IgD-negative memory B cell (primary cell): Measurements from ENCODE around the gene VAMP4. TPM values are rescaled to one million over a fixed set of nuclear protein-coding genes. Genes with fewer than 3 reads are reported as not detected.

Source experiments
- H3K27ac Mint-ChIP-seq, 3 donors: one replicate each; pipeline ENCODE4 v1.8.0; 2020 to 2022; ENCODE audit warnings: mild to moderate bottlenecking in 3 of 3, mixed read lengths in 3 of 3, moderate library complexity in 1 of 3
- H3K27me3 Mint-ChIP-seq: one replicate; pipeline ENCODE4 v1.8.0; 2021; ENCODE audit warnings: mixed read lengths
- H3K36me3 Mint-ChIP-seq: one replicate; pipeline ENCODE4 v1.8.0; 2020; ENCODE audit warnings: mild to moderate bottlenecking, mixed read lengths
- H3K4me1 Mint-ChIP-seq, 3 donors: one replicate each; pipeline ENCODE4 v1.8.0; 2020 to 2022; ENCODE audit warnings: mixed read lengths in 3 of 3, mild to moderate bottlenecking in 1 of 3
- H3K4me3 Mint-ChIP-seq, 4 donors: one replicate each; pipeline ENCODE4 v1.8.0; 2020 to 2022; ENCODE audit warnings: mild to moderate bottlenecking in 4 of 4, mixed read lengths in 4 of 4, moderate library complexity in 3 of 4
- H3K9me3 Mint-ChIP-seq, 3 donors: one replicate each; pipeline ENCODE4 v1.8.0; 2020 to 2021; ENCODE audit warnings: mixed read lengths in 3 of 3, mild to moderate bottlenecking in 1 of 3
- polyA plus RNA-seq: library from polyadenylated mRNA; unstranded; fragments of 300-500 nt; fragmentation: Illumina TruSeq; gene quantifications from one replicate; pipeline ENCODE4 v1.2.3, GENCODE V29; 2021

VAMP4 gene
- polyA plus RNA-seq, 1 donor from 2014 or later: 19.5 TPM

DNA sequence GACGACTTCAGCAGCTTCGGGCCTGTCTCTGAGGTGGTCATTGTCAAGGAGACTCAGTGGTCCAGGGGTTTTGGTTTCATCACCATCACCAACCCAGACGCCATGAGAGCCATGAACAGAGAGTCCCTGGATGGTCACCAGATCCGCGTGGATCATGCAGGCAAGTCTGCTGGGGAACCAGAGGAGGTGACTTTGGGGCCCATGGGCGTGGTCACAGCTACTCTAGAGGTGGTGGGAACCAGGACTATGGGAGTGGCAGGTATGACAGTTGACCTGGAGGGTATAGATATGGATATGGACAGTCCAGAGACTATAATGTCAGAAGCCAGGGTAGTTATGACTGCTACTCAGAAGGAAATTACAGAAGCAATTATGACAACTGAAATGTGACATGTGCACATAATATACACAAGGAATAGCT lies 20.3 kb upstream of the VAMP4 start:
- Mint-ChIP-seq H3K9me3 (no peaks in the 10 kb centered on the region), H3K36me3 (no peaks in the 10 kb centered on the region), H3K4me1 (peaks cover 0 to 4% (median 0%) of the 10 kb centered on the region in 3 donors), H3K27ac (no peak overlapping the region), H3K27me3 (peaks cover 7% of the 10 kb centered on the region), H3K4me3 (no peak overlapping the region)

DNA sequence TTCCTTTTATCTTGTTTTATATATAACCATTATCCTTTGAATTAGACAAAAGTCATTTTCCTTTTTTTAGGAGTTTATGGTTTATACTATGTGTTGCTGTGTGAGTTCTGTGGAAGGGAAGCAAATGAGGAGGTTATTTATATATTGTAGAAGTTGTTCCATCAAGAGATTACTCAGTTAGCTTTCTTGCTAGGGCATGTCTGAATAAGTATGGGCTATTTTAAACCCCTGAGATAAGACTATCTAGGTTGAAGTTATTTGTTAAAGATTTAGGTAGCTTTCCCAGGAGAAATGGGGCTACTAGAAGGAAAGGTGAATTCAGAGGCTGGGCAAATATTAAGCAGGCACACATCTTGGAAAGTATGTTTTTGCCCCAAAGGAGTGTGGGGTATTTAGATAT lies 16.1 kb upstream of the VAMP4 start:
- H3K4me1 Mint-ChIP-seq: no peaks in the 10 kb centered on the region

DNA sequence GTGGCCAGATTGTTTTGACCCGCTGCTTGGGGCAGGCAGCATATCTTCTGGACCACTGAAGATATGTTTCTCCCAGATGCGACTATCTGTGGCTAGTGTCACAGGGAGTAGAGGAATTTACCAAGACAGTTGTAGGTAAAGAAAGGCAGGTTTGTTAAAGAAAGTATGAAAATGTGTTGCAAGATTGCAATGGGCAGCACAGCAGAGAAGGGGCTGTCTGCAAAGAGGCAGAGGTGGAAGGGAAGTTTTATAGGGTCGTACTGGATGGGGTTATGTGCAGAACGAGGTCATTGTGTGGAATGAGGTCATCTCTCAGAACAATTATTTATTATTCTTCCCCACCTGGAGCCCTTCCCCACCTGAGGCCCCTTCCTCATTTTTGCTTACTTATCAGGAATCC lies 15.0 kb upstream of the VAMP4 start:
- H3K27ac Mint-ChIP-seq: no peak overlapping the region

More for the DNA sequence above, 16.1 kb upstream of the VAMP4 start:
- Mint-ChIP-seq H3K36me3 (peaks cover 4% of the 10 kb centered on the region), H3K9me3 (no peaks in the 10 kb centered on the region), H3K27me3 (peaks cover 5% of the 10 kb centered on the region), H3K27ac (no peak overlapping the region), H3K4me3 (no peak overlapping the region)

DNA sequence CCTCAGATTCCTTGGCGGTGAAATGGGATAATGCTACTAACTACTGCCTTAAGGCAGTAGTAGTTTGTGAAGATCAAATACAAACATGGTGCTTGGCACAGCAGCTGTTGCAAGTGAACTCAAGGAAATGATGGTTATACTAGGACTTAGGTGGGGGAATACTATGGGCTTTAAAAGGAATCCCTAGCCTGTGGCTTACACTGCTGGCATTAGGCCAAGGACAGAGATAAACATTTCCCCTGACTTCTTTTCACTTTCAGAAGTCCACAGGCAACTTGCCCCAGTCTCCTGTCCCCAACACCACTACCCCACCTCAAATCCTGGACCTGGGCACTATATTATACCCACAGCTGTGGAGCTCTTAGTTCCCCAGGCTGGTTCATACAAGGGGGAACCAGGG lies 13.1 kb upstream of the VAMP4 start:
- Mint-ChIP-seq H3K4me3 (no peak overlapping the region), H3K27me3 (peaks cover 5% of the 10 kb centered on the region), H3K4me1 (no peaks in the 10 kb centered on the region), H3K36me3 (peaks cover 4% of the 10 kb centered on the region), H3K9me3 (no peaks in the 10 kb centered on the region), H3K27ac (no peak overlapping the region)

More for the DNA sequence above, 15.0 kb upstream of the VAMP4 start:
- Mint-ChIP-seq H3K9me3 (no peaks in the 10 kb centered on the region), H3K4me1 (no peaks in the 10 kb centered on the region), H3K36me3 (peaks cover 4% of the 10 kb centered on the region), H3K27me3 (peaks cover 5% of the 10 kb centered on the region), H3K4me3 (no peak overlapping the region)

DNA sequence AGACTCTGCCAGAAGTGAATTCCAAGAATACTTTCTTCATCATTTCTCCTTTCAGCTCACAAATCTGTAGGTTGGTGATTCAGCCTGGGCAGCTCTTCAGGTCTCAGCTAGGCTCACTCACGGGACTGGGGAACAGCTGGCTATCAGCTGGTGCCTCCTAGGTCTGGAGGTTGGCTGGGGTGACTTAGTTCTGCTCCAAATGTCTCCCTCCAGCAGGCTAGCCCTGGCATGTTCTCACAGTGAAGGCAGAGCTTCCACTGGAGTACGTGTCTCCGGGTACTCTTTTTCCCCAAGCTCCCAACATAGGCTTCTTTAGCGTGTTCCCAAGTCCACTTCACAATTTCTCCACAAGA lies 12.5 kb upstream of the VAMP4 start:
- H3K27ac Mint-ChIP-seq: no peak overlapping the region
- no peaks in the 10 kb centered on the region for H3K4me1 Mint-ChIP-seq
- H3K9me3 Mint-ChIP-seq: no peaks in the 10 kb centered on the region
- peaks cover 5% of the 10 kb centered on the region for H3K27me3 Mint-ChIP-seq
- H3K4me3 Mint-ChIP-seq: no peak overlapping the region
- peaks cover 4% of the 10 kb centered on the region for H3K36me3 Mint-ChIP-seq

DNA sequence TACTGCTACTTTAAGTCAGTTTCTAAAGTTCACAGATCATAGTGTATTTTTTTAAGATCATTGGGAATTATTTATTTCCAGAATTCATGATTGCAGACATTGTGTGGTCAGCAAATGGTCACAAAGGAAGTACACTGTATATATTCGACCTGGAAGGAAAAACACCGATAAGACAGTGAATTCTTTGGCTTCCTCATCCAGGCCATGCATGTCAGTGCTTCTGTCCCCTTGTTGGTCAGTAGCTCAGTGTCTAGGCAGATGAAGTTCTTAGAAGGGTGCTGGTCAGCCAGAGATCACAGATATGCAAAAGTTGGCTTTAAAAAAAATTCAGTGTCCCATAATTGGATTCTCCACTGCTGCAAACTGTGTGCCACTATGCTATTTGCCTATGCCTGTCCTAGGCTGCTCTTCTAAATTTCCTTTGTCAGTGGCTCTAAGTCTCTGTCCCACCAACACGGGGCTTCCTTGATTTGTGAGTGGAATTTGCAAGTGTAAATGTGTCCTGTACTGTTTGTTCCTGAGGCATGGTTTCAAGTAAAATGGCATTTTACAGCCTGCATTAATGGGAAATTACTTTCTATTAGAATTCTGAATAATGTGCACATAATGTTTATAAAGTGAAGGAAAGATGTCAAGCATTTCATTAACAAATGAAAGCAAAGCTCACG lies 12.0 kb upstream of the VAMP4 start:
- H3K27ac Mint-ChIP-seq: peak overlapping the region in 1 of 3 donors; percentile 24
- no peaks in the 10 kb centered on the region for H3K4me1 Mint-ChIP-seq
- no peaks in the 10 kb centered on the region for H3K9me3 Mint-ChIP-seq
- no peak overlapping the region for H3K4me3 Mint-ChIP-seq
- H3K36me3 Mint-ChIP-seq: peaks cover 4% of the 10 kb centered on the region
- H3K27me3 Mint-ChIP-seq: peaks cover 5% of the 10 kb centered on the region

DNA sequence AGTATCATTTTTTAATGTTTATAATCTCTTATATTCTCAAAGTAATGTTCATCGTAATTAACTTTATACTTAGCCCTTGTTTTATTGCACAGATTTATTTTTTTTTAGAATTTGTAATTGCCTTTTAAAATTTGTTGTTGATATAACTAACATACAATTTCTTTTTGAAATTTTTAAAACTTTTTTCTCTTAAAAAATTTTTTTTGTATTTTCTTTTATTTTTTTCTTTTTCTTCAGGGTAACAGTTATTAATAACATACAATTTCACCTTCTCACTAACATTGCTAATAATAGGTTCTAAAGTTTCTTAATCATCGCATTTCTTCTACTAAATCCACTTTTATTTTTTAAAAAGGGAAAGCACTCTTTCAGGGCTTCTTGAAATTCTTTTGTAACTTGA lies 11.3 kb upstream of the VAMP4 start:
- H3K4me1 Mint-ChIP-seq: no peaks in the 10 kb centered on the region
- H3K4me3 Mint-ChIP-seq: no peak overlapping the region
- H3K27me3 Mint-ChIP-seq: peaks cover 5% of the 10 kb centered on the region
- no peaks in the 10 kb centered on the region for H3K9me3 Mint-ChIP-seq
- no peak overlapping the region for H3K27ac Mint-ChIP-seq
- H3K36me3 Mint-ChIP-seq: peaks cover 4% of the 10 kb centered on the region

DNA sequence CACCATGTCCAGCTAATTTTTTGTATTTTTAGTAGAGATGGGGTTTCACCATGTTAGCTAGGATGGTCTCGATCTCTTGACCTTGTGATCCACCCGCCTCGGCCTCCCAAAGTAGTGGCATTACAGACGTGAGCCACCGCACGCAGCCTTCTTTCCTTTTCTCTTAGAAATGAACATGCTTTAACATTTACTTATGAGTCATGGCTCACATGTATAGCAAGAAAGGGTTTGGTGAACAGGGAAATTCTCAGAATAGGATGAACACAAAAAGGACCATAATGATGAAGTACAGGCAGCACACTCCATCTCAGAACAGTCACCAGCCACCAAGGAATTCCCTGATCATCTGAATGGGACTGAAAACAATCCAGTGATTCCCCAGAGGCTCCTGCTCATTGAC lies 9.4 kb upstream of the VAMP4 start:
- Mint-ChIP-seq H3K9me3 (no peaks in the 10 kb centered on the region), H3K4me1 (no peaks in the 10 kb centered on the region), H3K36me3 (peaks cover 4% of the 10 kb centered on the region), H3K27me3 (peaks cover 2% of the 10 kb centered on the region), H3K4me3 (no peak overlapping the region), H3K27ac (peak overlapping the region in 1 of 3 donors; percentile 52)

DNA sequence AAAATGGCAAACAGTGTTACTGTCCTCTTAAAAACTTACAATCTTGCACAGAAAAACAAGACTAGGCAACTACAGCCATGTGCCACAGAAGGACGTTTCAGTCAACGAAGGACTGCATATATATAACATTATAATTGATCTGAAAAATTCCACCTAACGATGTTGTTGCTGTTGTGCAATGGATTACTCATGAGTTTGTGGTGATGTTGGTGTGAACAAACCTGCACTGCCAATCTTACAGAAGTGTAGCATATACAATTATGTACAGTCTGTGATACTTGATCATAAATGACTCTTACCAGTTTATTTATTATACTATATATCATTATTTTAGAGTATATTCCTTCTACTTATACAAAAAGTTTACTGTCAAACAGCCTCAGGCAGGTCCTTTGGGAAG lies 6.8 kb upstream of the VAMP4 start:
- no peaks in the 10 kb centered on the region for H3K36me3 Mint-ChIP-seq
- no peaks in the 10 kb centered on the region for H3K9me3 Mint-ChIP-seq
- no peaks in the 10 kb centered on the region for H3K27me3 Mint-ChIP-seq
- H3K4me1 Mint-ChIP-seq: peaks cover 0 to 2% (median 0%) of the 10 kb centered on the region in 3 donors
- no peak overlapping the region for H3K4me3 Mint-ChIP-seq
- H3K27ac Mint-ChIP-seq: no peak overlapping the region

DNA sequence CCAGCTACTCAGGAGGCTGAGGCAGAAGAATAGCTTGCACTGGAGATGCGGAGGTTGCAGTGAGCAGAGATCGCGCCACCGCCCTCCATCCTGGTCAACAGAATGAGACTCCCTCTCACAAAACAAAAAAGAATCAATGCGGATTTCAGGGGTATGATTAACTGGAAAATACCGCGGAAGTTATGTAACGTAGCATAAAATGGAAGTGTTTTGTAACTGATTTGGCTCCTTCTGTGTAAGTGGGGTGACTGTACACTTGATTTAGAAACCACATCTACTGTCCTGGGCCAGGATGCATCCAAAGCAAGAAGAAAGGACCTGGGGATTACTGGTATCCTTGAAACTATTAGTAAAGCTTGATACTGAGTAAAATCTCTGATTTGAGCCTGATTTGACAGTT lies 3.1 kb upstream of the VAMP4 start:
- peaks cover 21 to 24% (median 24%) of the 10 kb centered on the region in 3 donors for H3K4me1 Mint-ChIP-seq
- H3K36me3 Mint-ChIP-seq: peaks cover 5% of the 10 kb centered on the region
- no peak overlapping the region for H3K27ac Mint-ChIP-seq
- H3K4me3 Mint-ChIP-seq: peak overlapping the region in 1 of 4 donors; percentile 69
- H3K9me3 Mint-ChIP-seq: no peaks in the 10 kb centered on the region
- no peaks in the 10 kb centered on the region for H3K27me3 Mint-ChIP-seq

DNA sequence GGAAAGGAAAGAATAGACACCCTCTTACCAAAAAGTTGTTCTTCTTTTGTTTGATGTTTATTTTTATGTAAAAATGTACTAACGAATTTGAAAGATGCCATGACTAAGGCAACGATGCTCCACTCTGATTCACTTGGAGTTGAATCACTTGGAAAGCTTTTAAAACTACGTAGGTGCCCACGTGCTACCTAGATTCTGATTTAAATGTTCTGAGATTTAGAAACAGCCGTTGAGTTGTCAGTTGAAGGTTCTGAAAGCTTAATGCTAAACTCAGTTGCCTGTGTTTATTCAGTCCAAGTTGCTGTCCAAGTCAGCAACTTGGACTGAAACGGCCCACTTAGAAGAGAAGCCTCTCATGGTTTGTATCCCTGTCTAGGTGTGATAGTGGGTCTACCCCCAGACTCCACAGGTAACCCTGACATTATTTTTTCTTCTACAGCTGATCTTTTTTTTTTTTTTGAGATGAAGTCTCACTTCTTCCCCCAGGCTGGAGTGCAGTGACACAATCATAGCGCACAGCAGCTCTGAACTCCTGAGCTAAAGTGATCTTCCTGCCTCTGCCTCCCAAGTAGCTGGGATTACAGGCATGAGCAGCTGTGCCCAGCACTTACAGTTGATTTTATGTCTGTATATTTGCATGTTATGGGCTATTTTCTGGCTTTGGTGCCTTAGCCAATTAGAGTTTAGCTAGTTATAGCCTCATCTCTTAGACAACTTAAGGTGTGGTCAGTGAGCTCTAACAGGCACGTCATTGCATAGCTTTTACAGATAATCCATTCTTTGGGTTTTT lies 1.4 kb upstream of the VAMP4 start:
- Mint-ChIP-seq H3K4me3 (peak overlapping the region; percentile 88 to 100 (median 97)), H3K36me3 (peaks cover 8% of the 10 kb centered on the region), H3K27me3 (no peaks in the 10 kb centered on the region), H3K4me1 (peaks cover 22 to 37% (median 31%) of the 10 kb centered on the region in 3 donors), H3K9me3 (no peaks in the 10 kb centered on the region), H3K27ac (peak overlapping the region; percentile 90 to 99 (median 99))

DNA sequence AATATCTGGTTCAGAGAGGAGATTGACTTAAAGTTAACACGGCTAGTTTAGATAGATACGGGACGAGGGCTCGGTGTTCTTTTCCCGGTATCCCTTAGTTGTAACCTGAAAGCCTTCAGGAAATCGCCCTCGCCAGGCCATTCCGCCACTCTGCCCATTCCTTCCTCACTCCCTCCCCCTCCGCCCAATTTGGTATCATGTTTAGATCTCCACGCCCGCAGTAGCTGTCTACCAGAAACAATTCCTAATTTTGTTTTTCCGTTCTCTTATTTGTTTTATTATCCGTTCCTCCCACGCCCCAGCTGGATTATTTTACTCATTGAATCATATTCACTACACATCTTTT lies 685 bp upstream of the VAMP4 start:
- H3K36me3 Mint-ChIP-seq: peaks cover 8% of the 10 kb centered on the region
- no peaks in the 10 kb centered on the region for H3K9me3 Mint-ChIP-seq
- H3K4me3 Mint-ChIP-seq: peak overlapping the region; percentile 95 to 100 (median 100)
- peak overlapping the region; percentile 90 to 99 (median 99) for H3K27ac Mint-ChIP-seq
- peaks cover 22 to 38% (median 31%) of the 10 kb centered on the region in 3 donors for H3K4me1 Mint-ChIP-seq
- H3K27me3 Mint-ChIP-seq: no peaks in the 10 kb centered on the region

DNA sequence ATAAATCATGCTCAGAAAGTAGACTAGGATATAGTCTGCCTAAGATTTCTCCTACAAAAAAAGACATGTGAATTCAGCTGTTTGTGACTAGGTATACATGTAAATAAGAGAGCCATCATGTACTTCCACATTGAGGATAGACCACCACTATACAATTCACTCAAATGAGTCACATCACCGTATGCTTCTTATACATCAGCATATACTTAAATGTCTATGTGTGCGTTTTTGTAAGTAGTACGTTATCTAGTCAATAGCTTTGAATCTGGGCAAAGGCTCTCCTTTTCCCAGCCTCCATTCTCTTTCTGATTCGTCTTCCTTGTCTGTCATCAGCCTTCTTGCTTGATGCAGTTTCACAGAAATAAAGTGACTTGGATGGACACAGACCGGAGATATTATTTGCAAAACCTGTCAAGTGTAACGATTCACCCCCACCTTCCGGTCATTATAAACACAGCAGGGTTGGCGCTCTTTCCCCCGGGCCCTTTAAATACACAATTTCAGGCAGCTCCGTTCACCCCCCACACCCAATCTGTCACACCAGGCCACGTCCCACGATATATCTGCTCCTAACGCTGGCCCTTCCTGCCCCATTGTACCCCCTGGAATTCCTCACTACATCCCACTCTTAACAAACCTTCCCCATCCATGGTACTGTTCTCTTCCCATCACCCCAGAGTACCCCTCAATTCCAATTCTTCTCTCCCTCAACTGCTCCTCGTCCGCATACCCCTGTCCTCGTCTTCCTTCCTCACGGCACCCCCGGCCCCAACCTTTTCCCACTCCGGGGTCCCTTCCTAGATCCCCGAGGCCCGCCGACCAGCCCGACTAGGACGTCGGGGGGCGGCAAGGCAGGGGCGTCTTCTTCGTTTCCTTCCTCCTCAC lies 636 bp downstream of the VAMP4 start:
- Mint-ChIP-seq H3K4me1 (peaks cover 24 to 42% (median 31%) of the 10 kb centered on the region in 3 donors), H3K4me3 (peak overlapping the region; percentile 95 to 100 (median 100)), H3K9me3 (no peaks in the 10 kb centered on the region), H3K27me3 (no peaks in the 10 kb centered on the region), H3K36me3 (peaks cover 11% of the 10 kb centered on the region), H3K27ac (peak overlapping the region; percentile 90 to 99 (median 99))

DNA sequence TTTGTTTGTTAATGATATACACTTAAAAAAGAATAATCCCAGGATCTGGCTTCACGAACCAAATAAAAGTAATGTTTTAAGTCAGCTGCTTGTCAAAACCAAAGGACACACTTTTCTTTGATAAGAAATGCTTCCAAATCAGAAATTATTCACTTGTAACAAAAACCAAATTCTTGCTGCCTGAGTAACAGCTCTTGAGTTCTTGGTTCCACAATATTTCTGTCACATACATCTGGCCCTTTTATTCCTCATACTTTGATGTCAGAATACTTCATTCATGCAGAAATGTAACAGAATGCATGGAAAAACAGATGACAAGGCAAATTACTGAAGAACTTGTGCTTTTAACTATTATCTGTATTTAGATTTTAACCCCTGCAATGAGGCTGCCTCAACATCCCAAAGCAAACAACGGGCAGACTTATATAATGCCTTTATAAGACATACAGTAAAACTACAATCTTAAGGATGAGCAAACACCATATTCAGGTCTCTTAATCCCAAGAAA lies 1.5 kb downstream of the VAMP4 start:
- Mint-ChIP-seq H3K36me3 (peaks cover 11% of the 10 kb centered on the region), H3K4me1 (peaks cover 24 to 44% (median 32%) of the 10 kb centered on the region in 3 donors), H3K4me3 (peak overlapping the region; percentile 95 to 100 (median 100)), H3K27me3 (no peaks in the 10 kb centered on the region), H3K9me3 (no peaks in the 10 kb centered on the region), H3K27ac (peak overlapping the region in 2 of 3 donors; percentile 9 to 52)

DNA sequence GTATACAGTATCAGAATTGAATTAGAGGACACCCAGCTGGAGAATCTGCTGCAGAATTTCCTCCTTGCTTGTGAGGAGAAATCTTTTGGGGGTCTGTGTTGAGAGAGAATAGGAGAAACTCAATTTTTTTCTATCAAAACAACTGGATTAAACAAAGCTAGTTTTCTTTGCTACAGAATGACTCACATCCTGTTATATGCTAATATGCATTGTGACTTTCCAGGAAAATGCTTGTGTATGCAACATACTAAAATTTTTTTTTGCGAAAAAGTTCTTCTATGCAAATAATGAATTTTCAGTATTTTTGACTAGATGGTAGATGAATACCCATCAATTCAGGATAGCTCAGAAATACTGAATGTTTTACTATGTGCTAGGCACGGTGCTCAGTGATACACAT lies 2.2 kb downstream of the VAMP4 start:
- Mint-ChIP-seq H3K36me3 (peaks cover 11% of the 10 kb centered on the region), H3K27ac (peak overlapping the region in 1 of 3 donors; percentile 52), H3K9me3 (no peaks in the 10 kb centered on the region), H3K4me3 (peak overlapping the region in 3 of 4 donors; percentile 67 to 100 (median 95)), H3K4me1 (peaks cover 27 to 47% (median 35%) of the 10 kb centered on the region in 3 donors), H3K27me3 (no peaks in the 10 kb centered on the region)
